ENCODE results near the gene DNAJB13. TPM values are rescaled to one million over a fixed set of nuclear protein-coding genes. Genes with fewer than 3 reads are reported as not detected.

The DNAJB13 gene
- polyA plus RNA-seq, 1 donor from 2014 or later: not detected

- H3K9me3 ChIP-seq (ENCODE audit: low read length): no peaks in the 10 kb centered on the region
- H3K4me2 ChIP-seq (ENCODE audit: low read length): no peak overlapping the region
- H2AFZ ChIP-seq (ENCODE audit: low read depth, low read length): no peak overlapping the region
- H3K27ac ChIP-seq (ENCODE audit: low read length): no peak overlapping the region
- no peak overlapping the region for H3K9ac ChIP-seq (ENCODE audit: low read length)
- H4K20me1 ChIP-seq (ENCODE audit: insufficient read depth): no peaks in the 10 kb centered on the region
- H3K79me2 ChIP-seq (replicated peaks; ENCODE audit: insufficient read depth, low read length): no peaks in the 10 kb centered on the region
- no peak overlapping the region for H3K4me3 ChIP-seq (ENCODE audit: low read length)
- no peak for TF ChIP-seq TAF1 (IDR thresholded peaks at IDR 0.05; ENCODE audit: low read depth)
- no peak for TF ChIP-seq EP300 (conservative IDR thresholded peaks at IDR 0.05; ENCODE audit: poor library complexity, severe bottlenecking)
- TF ChIP-seq SMC3 (conservative IDR thresholded peaks at IDR 0.05; ENCODE audit: poor library complexity): no peak
- TF ChIP-seq, protein P1, sequence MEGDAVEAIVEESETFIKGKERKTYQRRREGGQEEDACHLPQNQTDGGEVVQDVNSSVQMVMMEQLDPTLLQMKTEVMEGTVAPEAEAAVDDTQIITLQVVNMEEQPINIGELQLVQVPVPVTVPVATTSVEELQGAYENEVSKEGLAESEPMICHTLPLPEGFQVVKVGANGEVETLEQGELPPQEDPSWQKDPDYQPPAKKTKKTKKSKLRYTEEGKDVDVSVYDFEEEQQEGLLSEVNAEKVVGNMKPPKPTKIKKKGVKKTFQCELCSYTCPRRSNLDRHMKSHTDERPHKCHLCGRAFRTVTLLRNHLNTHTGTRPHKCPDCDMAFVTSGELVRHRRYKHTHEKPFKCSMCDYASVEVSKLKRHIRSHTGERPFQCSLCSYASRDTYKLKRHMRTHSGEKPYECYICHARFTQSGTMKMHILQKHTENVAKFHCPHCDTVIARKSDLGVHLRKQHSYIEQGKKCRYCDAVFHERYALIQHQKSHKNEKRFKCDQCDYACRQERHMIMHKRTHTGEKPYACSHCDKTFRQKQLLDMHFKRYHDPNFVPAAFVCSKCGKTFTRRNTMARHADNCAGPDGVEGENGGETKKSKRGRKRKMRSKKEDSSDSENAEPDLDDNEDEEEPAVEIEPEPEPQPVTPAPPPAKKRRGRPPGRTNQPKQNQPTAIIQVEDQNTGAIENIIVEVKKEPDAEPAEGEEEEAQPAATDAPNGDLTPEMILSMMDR (IDR thresholded peaks at IDR 0.05; ENCODE audit: poor library complexity, severe bottlenecking): no peak
- no peak for TF ChIP-seq POLR2AphosphoS5 (IDR thresholded peaks at IDR 0.05)
- no peak for TF ChIP-seq MXI1 (conservative IDR thresholded peaks at IDR 0.05; ENCODE audit: poor library complexity, severe bottlenecking)
- no peak for TF ChIP-seq REST (IDR thresholded peaks at IDR 0.05; ENCODE audit: borderline replicate concordance)
- no peak for TF ChIP-seq RAD21 (conservative IDR thresholded peaks at IDR 0.05)
- no peak for TF ChIP-seq EZH2 (IDR thresholded peaks at IDR 0.05; ENCODE audit: borderline replicate concordance, insufficient read depth, low read length, poor library complexity, severe bottlenecking)
- no peaks in the 10 kb centered on the region for H3K9me2 ChIP-seq (ENCODE audit: insufficient read depth, low read length)
- H3F3A ChIP-seq (ENCODE audit: insufficient read depth, low read length, poor library complexity, severe bottlenecking): no peaks in the 10 kb centered on the region
- no peaks in the 10 kb centered on the region for H3K36me3 ChIP-seq (ENCODE audit: insufficient read depth, low read length)
- no peaks in the 10 kb centered on the region for H3K27me3 ChIP-seq (ENCODE audit: insufficient read depth, low read depth, low read length)
Measured at GRCh38 chr11:74019860-74020259, 69.0 kb downstream of the DNAJB13 start.

Other genes starting within 250 kb of the DNAJB13 start
- 155 and 207 TPM in 2 replicates for gene RAB6A, start 190.0 kb upstream of the DNAJB13 start, polyA plus RNA-seq
- gene MRPL48, start 163.2 kb upstream of the DNAJB13 start, polyA plus RNA-seq: 98.3 and 99.9 TPM in 2 replicates
- 81.8 and 108 TPM in 2 replicates for gene COA4, start 74.2 kb upstream of the DNAJB13 start, polyA plus RNA-seq
- gene PAAF1, start 74.0 kb upstream of the DNAJB13 start, polyA plus RNA-seq: 80.3 and 86.9 TPM in 2 replicates
- gene UCP2, start 31.8 kb downstream of the DNAJB13 start, polyA plus RNA-seq: not detected in 2 replicates
- 6.8 and 7.8 TPM in 2 replicates for gene UCP3, start 58.1 kb downstream of the DNAJB13 start, polyA plus RNA-seq
- gene C2CD3, start 220.0 kb downstream of the DNAJB13 start, polyA plus RNA-seq: 11.4 and 13.2 TPM in 2 replicates
- gene PPME1, start 220.3 kb downstream of the DNAJB13 start, polyA plus RNA-seq: 49.5 and 59.4 TPM in 2 replicates